BE2C (cell line): ENCODE data around the gene NUB1.

ENCODE experiments used
- DNase-seq: peaks from one replicate; pipeline ENCODE4 v3.0.0-alpha.2; 2020
- H3K27me3 ChIP-seq: fragments of 250-450 bp; sonication (Bioruptor Pico); 2 replicates; pipeline ENCODE4 v1.5.1; 2020; ENCODE audit warnings: mild to moderate bottlenecking
- H3K36me3 ChIP-seq: fragments of 250-450 bp; sonication (Bioruptor Pico); 2 replicates; pipeline ENCODE4 v1.5.1; 2020; ENCODE audit warnings: mild to moderate bottlenecking
- H3K4me1 ChIP-seq: fragments of 250-450 bp; sonication (Bioruptor Pico); 2 replicates; pipeline ENCODE4 v1.5.1; 2020
- H3K4me3 ChIP-seq: 2 replicates; pipeline ENCODE4 v1.5.1; 2011; ENCODE audit warnings: low read depth, low read length
- H3K9me3 ChIP-seq: fragments of 250-450 bp; sonication (Bioruptor Pico); 2 replicates; pipeline ENCODE4 v1.5.1; 2020
- CTCF ChIP-seq: IDR thresholded peaks from 2 replicates; pipeline ENCODE4 v1.5.1; 2012; ENCODE audit warnings: mild to moderate bottlenecking, low read depth, low read length

NUB1 gene

GRCh38 chr7:151345576-151346469 lies 4.2 kb downstream of the NUB1 start:
- peaks cover 20% of the 10 kb centered on the region for H3K4me1 ChIP-seq
- H3K27me3 ChIP-seq: no peaks in the 10 kb centered on the region
- no peak overlapping the region for H3K4me3 ChIP-seq
- DNase-seq: no peak
- H3K36me3 ChIP-seq: peaks cover 17% of the 10 kb centered on the region
- no peak for TF ChIP-seq CTCF
- no peaks in the 10 kb centered on the region for H3K9me3 ChIP-seq

- Histone ChIP-seq H3K4me1 (peaks cover 20% of the 10 kb centered on the region), H3K9me3 (no peaks in the 10 kb centered on the region), H3K27me3 (no peaks in the 10 kb centered on the region), H3K36me3 (peaks cover 19% of the 10 kb centered on the region), H3K4me3 (no peak overlapping the region)
- TF ChIP-seq CTCF: no peak
- DNase-seq: peak; percentile 30
These were observed 4.8 kb downstream of the NUB1 start for GRCh38 chr7:151346470-151346769.

- peaks cover 25% of the 10 kb centered on the region for H3K36me3 ChIP-seq
- no peak overlapping the region for H3K4me3 ChIP-seq
- no peak for TF ChIP-seq CTCF
- no peaks in the 10 kb centered on the region for H3K9me3 ChIP-seq
- no peaks in the 10 kb centered on the region for H3K27me3 ChIP-seq
- peaks cover 20% of the 10 kb centered on the region for H3K4me1 ChIP-seq
- no peak for DNase-seq
These were observed 5.6 kb downstream of the NUB1 start for GRCh38 chr7:151347200-151347599.

GRCh38 chr7:151348970-151349369 lies 7.4 kb downstream of the NUB1 start:
- H3K36me3 ChIP-seq: peaks cover 33% of the 10 kb centered on the region
- no peak overlapping the region for H3K4me3 ChIP-seq
- H3K27me3 ChIP-seq: no peaks in the 10 kb centered on the region
- TF ChIP-seq CTCF: no peak
- H3K4me1 ChIP-seq: peaks cover 20% of the 10 kb centered on the region
- H3K9me3 ChIP-seq: no peaks in the 10 kb centered on the region
- no peak for DNase-seq

- no peak for DNase-seq
- Histone ChIP-seq H3K4me3 (no peak overlapping the region), H3K36me3 (peaks cover 33% of the 10 kb centered on the region), H3K9me3 (no peaks in the 10 kb centered on the region), H3K4me1 (peaks cover 20% of the 10 kb centered on the region), H3K27me3 (no peaks in the 10 kb centered on the region)
- TF ChIP-seq CTCF: no peak
These were observed 7.9 kb downstream of the NUB1 start for GRCh38 chr7:151349507-151349853.

GRCh38 chr7:151351027-151351426 lies 9.4 kb downstream of the NUB1 start:
- peak; percentile 62 for DNase-seq
- peaks cover 37% of the 10 kb centered on the region for H3K36me3 ChIP-seq
- H3K9me3 ChIP-seq: no peaks in the 10 kb centered on the region
- peak; percentile 57 for TF ChIP-seq CTCF
- peaks cover 16% of the 10 kb centered on the region for H3K4me1 ChIP-seq
- no peak overlapping the region for H3K4me3 ChIP-seq
- H3K27me3 ChIP-seq: no peaks in the 10 kb centered on the region
